ENCODE data around the gene PGM1. TPM values are rescaled to one million over a fixed set of nuclear protein-coding genes. Genes with fewer than 3 reads are reported as not detected.

PGM1 gene
- total RNA-seq, 1 experiment from 2014 or later, result 54.6 TPM

DNA sequence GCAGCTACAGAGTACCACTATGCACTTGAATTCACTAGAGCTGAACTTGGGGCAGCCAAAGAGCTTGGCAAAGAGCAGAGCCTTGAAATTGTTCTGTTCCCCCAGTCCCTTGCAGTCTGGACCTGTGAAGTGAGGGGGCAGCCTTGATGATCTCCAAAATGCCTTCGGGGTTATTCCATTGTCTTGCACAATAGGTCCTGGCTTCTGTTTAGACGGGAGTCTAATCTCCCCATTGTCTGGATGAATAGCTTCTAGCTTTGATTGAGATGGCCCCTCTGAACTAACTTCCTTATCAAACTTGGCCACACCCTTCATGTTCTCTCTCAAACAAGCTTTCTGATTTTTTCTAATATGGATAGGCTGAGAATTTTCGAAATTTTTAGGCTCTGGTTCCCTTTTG is 72.6 kb downstream of the PGM1 start:
- POLR2A ChIA-PET, result no interaction called here
- no peak for DNase-seq (ENCODE audit: low read depth, low spot score)

More for the DNA sequence above, 72.6 kb downstream of the PGM1 start:
- intact Hi-C loops (cut with micrococcal nuclease), result no loop called here
- Histone ChIP-seq H3K79me2 (ENCODE audit: insufficient read depth, low read length) (no peaks in the 10 kb centered on the region), H4K20me1 (ENCODE audit: insufficient read depth) (no peaks in the 10 kb centered on the region), H3K9me3 (ENCODE audit: control insufficient read depth in 1 of 2, insufficient read depth in 1 of 2, low read depth in 1 of 2, low read length in 2 of 2) (peaks cover 0 to 15% of the 10 kb centered on the region in 2 experiments; a peak in 1 of 4 replicates), H3K4me2 (ENCODE audit: low read length) (no peak overlapping the region), H3K9me2 (ENCODE audit: insufficient read depth) (no peaks in the 10 kb centered on the region), H3K27me3 (ENCODE audit: insufficient read depth, low read length) (no peaks in the 10 kb centered on the region), H3K36me3 (ENCODE audit: control insufficient read depth in 1 of 2, insufficient read depth in 2 of 2, low read length in 2 of 2) (peaks cover 0 to 9% of the 10 kb centered on the region in 2 experiments; a peak in 1 of 4 replicates), H3K4me3 (replicated peaks in 1 of 2; ENCODE audit: low read depth in 1 of 2, low read length in 2 of 2) (no peak overlapping the region), H3K9ac (ENCODE audit: low read length) (no peak overlapping the region), H2AFZ (ENCODE audit: low read depth, low read length, poor library complexity, severe bottlenecking) (no peak overlapping the region), H3K27ac (ENCODE audit: low read depth, low read length) (no peak overlapping the region), H3K4me1 (ENCODE audit: control insufficient read depth in 1 of 2, insufficient read depth in 2 of 2, low read length in 2 of 2) (peaks cover 30 to 65% of the 10 kb centered on the region in 2 experiments)
- TF ChIP-seq SIN3A (IDR thresholded peaks at IDR 0.05; ENCODE audit: low read depth) (no peak), REST (IDR thresholded peaks at IDR 0.05; ENCODE audit: low read depth) (no peak)
- BruUV-seq (replicated peaks), result no TSS peak
- no peak for ATAC-seq
- ChIA-PET RAD21 (ENCODE audit: low non-redundant PET in 1 of 2, low total read pairs in 2 of 2, uncharacterized antibody in 2 of 2, unreplicated experiment in 2 of 2) (no interaction called here), CTCF (interaction anchor here (1.8 kb wide), 1 partner anchor 26 kb away, joined by 5 read pairs; no protein-coding TSS in a partner anchor)

Data from HCT116 (cell line).